Measurements from ENCODE around the gene NELFB.

DNA sequence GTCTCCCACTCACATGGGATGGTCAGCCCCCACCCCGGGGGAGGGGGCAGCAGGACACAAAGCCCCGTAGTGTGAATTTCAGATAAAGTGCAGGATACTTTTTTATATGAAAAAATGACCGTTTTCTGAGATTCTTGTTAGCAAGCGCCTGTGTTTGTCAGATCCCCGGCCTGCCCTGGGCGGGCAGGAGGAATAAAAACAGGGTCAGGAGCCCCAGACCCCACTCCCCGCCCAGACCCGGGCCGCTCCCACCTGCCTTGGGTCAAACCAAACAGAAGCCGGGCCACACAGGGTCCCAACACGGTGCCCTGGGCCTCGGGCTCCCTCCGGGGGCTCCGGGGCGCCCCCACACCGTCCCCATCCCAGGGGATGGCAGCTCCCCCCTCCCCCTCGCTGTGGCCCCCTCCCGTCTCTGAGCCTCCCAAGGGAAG lies 60.5 kb downstream of the NELFB start:
- TF ChIP-seq ATF3 (IDR thresholded peaks at IDR 0.05) (no peak), CTCF (IDR thresholded peaks at IDR 0.05; ENCODE audit: low read depth, low read length, missing input control) (no peak), JUND (IDR thresholded peaks at IDR 0.05) (no peak), YY1 (IDR thresholded peaks at IDR 0.05) (no peak), EGR1 (IDR thresholded peaks at IDR 0.05; ENCODE audit: low read depth in 2 of 2) (no peak), SP1 (IDR thresholded peaks at IDR 0.05) (no peak), GABPA (IDR thresholded peaks at IDR 0.05 in 1 of 2, conservative IDR thresholded peaks at IDR 0.05 in 1 of 2) (no peak), RAD21 (IDR thresholded peaks at IDR 0.05) (no peak), RXRA (IDR thresholded peaks at IDR 0.05) (no peak)
- TF ChIP-seq, protein P1, sequence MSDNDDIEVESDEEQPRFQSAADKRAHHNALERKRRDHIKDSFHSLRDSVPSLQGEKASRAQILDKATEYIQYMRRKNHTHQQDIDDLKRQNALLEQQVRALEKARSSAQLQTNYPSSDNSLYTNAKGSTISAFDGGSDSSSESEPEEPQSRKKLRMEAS (IDR thresholded peaks at IDR 0.05), result no peak
- TF ChIP-seq, protein P2, sequence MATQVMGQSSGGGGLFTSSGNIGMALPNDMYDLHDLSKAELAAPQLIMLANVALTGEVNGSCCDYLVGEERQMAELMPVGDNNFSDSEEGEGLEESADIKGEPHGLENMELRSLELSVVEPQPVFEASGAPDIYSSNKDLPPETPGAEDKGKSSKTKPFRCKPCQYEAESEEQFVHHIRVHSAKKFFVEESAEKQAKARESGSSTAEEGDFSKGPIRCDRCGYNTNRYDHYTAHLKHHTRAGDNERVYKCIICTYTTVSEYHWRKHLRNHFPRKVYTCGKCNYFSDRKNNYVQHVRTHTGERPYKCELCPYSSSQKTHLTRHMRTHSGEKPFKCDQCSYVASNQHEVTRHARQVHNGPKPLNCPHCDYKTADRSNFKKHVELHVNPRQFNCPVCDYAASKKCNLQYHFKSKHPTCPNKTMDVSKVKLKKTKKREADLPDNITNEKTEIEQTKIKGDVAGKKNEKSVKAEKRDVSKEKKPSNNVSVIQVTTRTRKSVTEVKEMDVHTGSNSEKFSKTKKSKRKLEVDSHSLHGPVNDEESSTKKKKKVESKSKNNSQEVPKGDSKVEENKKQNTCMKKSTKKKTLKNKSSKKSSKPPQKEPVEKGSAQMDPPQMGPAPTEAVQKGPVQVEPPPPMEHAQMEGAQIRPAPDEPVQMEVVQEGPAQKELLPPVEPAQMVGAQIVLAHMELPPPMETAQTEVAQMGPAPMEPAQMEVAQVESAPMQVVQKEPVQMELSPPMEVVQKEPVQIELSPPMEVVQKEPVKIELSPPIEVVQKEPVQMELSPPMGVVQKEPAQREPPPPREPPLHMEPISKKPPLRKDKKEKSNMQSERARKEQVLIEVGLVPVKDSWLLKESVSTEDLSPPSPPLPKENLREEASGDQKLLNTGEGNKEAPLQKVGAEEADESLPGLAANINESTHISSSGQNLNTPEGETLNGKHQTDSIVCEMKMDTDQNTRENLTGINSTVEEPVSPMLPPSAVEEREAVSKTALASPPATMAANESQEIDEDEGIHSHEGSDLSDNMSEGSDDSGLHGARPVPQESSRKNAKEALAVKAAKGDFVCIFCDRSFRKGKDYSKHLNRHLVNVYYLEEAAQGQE (IDR thresholded peaks at IDR 0.05), result no peak
- TF ChIP-seq, protein P3, sequence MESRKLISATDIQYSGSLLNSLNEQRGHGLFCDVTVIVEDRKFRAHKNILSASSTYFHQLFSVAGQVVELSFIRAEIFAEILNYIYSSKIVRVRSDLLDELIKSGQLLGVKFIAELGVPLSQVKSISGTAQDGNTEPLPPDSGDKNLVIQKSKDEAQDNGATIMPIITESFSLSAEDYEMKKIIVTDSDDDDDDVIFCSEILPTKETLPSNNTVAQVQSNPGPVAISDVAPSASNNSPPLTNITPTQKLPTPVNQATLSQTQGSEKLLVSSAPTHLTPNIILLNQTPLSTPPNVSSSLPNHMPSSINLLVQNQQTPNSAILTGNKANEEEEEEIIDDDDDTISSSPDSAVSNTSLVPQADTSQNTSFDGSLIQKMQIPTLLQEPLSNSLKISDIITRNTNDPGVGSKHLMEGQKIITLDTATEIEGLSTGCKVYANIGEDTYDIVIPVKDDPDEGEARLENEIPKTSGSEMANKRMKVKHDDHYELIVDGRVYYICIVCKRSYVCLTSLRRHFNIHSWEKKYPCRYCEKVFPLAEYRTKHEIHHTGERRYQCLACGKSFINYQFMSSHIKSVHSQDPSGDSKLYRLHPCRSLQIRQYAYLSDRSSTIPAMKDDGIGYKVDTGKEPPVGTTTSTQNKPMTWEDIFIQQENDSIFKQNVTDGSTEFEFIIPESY (IDR thresholded peaks at IDR 0.05), result no peak
